ENCODE results near the gene ALAD. TPM values are rescaled to one million over a fixed set of nuclear protein-coding genes. Genes with fewer than 3 reads are reported as not detected.

The ALAD gene
- total and polyA plus RNA-seq, 2 of the 8 experiments (the other 6 are each of a cell fraction or from before 2014, with no cell fraction given), result 8.2 to 15.3 TPM

DNA sequence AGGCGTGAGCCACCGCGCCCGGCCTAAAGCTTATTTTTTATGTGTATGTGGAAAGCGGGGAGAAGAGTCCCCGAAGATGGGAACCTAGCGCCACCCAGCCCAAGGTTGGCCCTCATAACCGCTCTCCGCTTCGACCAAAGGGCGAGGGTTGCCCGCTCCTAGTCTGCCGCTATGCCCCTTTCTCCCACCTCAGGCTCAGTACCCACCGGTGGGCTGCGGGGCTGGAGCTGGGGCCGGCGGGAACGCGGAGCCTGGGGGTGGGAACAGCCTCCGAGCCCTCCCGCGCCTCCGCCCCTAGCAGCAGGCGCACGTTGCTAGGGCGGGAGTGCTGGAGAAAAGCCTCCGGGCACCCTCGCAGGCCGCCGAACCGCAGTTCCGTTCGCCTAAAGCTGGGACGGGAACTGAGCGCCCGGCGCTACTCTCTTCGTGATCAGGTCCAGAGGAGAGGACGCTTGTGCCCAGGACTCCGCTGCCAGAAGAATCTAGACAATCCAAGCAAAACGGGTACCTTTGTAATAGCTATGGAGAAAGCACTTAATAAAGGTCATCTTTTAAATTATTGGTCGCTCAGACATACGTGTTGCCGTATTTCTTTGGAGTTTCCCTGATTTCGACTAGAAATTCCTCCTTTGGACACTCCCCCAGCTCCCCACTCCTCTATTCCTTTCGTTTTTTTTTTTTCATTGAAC is 60.9 kb downstream of the ALAD start, which contains the start of gene WDR31:
Gene WDR31 (minus strand): TSS at position 265 of the 689 bp plus-strand sequence. CDS start 8,253 bp downstream, outside the sequence.
- ChIA-PET CTCF (ENCODE audit: partially characterized antibody) (interaction anchor here (0.6 to 2.2 kb wide), 15 partner anchors 11 to 318 kb away, joined by 3 to 12 read pairs (median 3); partner anchors contain the start of genes BSPRY, CDC26 and PRPF4), POLR2A (ENCODE audit: partially characterized antibody) (interaction anchor here (0.7 to 3.5 kb wide), 14 partner anchors 8 to 283 kb away, joined by 3 to 11 read pairs (median 4); partner anchors contain the start of genes BSPRY, C9orf43, HDHD3 and POLE3)
- DNase-seq (ENCODE audit: low read depth in 1 of 2, low spot score in 2 of 2) (peak; percentile 73 to 94), FAIRE-seq (no peak)
- Histone ChIP-seq H3K23ac (ENCODE audit: insufficient read length) (no peak within 1 kb of the TSS), H4K91ac (replicated peaks; ENCODE audit: insufficient read length, low read length) (peak within 1 kb of the TSS; percentile 60), H2BK120ac (replicated peaks; ENCODE audit: low read depth, low read length) (no peak within 1 kb of the TSS), H2BK15ac (ENCODE audit: low read length) (no peak within 1 kb of the TSS), H3K79me2 (ENCODE audit: control insufficient read depth in 1 of 2, insufficient read depth in 2 of 2, low read length in 2 of 2) (no peaks in the 10 kb centered on the region), H2BK5ac (ENCODE audit: low read depth, low read length) (peak within 1 kb of the TSS; percentile 29; the same call in 1 of the 2 replicates), H3K36me3 (ENCODE audit: control insufficient read depth in 2 of 4, insufficient read depth in 4 of 4, low read length in 3 of 4) (no peaks in the 10 kb centered on the region), H3K4me3 (ENCODE audit: extremely low read depth in 1 of 4, insufficient read depth in 2 of 4, low read depth in 3 of 4, low read length in 4 of 4) (peak within 1 kb of the TSS; percentile 66 to 81 (median 70)), H3K18ac (ENCODE audit: extremely low read depth, low read length) (no peak within 1 kb of the TSS; the same call in 1 of the 2 replicates), H3K27ac (ENCODE audit: low read depth, low read length) (no peak within 1 kb of the TSS), H4K5ac (ENCODE audit: insufficient read length, low read depth, low read length) (no peak within 1 kb of the TSS), H3K4ac (replicated peaks; ENCODE audit: insufficient read length, low read depth, low read length) (no peak within 1 kb of the TSS), H3K4me2 (ENCODE audit: insufficient read depth in 1 of 2, low read depth in 2 of 2, low read length in 2 of 2) (peak within 1 kb of the TSS; percentile 76 to 93), H2AFZ (ENCODE audit: low read length) (peak within 1 kb of the TSS; percentile 99), H3K27me3 (replicated peaks in 1 of 4; ENCODE audit: control insufficient read depth in 3 of 4, extremely low read depth in 1 of 4, insufficient read depth in 3 of 4, low read length in 3 of 4) (peaks cover 0 to 7% (median 3%) of the 10 kb centered on the region in 4 experiments; a peak in 2 of 7 replicates), H3K23me2 (ENCODE audit: low read depth, low read length) (peaks cover 4% of the 10 kb centered on the region), H3K9me3 (ENCODE audit: insufficient read depth in 2 of 2, low read depth in 1 of 2, low read length in 1 of 2) (no peaks in the 10 kb centered on the region), H4K8ac (ENCODE audit: extremely low read depth, insufficient read depth, low read length) (peak within 1 kb of the TSS; percentile 81; the same call in 1 of the 2 replicates), H2AK5ac (ENCODE audit: low read depth, low read length) (no peak within 1 kb of the TSS), H2BK20ac (ENCODE audit: low read length) (no peak within 1 kb of the TSS), H3K79me1 (ENCODE audit: low read depth, low read length) (no peaks in the 10 kb centered on the region), H3K56ac (replicated peaks; ENCODE audit: insufficient read length, low read depth, low read length) (no peak within 1 kb of the TSS), H2BK12ac (ENCODE audit: low read depth, low read length) (no peak within 1 kb of the TSS), H4K20me1 (replicated peaks in 1 of 2; ENCODE audit: control insufficient read depth in 1 of 2, insufficient read depth in 2 of 2, low read length in 2 of 2) (no peaks in the 10 kb centered on the region), H3K14ac (ENCODE audit: insufficient read length) (no peak within 1 kb of the TSS), H3K4me1 (replicated peaks in 1 of 4; ENCODE audit: control insufficient read depth in 3 of 4, insufficient read depth in 4 of 4, low read length in 3 of 4) (peaks cover 0 to 2% (median 0%) of the 10 kb centered on the region in 4 experiments; a peak in 2 of 7 replicates), H3K9ac (replicated peaks in 1 of 4; ENCODE audit: extremely low read depth in 1 of 4, low read depth in 3 of 4, low read length in 3 of 4) (peak within 1 kb of the TSS in 3 of 4 experiments; percentile 49 to 58 (median 49); a peak in 6 of 7 replicates)
- WGBS, 2 experiments (ENCODE audit: extremely low coverage in 1 of 2, insufficient coverage in 1 of 2, insufficient read length in 1 of 2, insufficient replicate concordance in 2 of 2, low coverage in 1 of 2, low lambda C conversion rate in 2 of 2, missing lambda C conversion rate in 1 of 2), result 4% methylated on average over 44 of the region's 46 CpGs; no CpG with 5 or more reads in 1 of the 2 experiments
- TF ChIP-seq TCF12 (IDR thresholded peaks at IDR 0.05; ENCODE audit: low read depth, low read length), result 0 out of 2 replicates have a peak, but pooled peaks have one; percentile 44
- peak; percentile 93 for TF ChIP-seq TBP (IDR thresholded peaks at IDR 0.05; ENCODE audit: low read depth, low read length)
- TF ChIP-seq SP1 (IDR thresholded peaks at IDR 0.05; ENCODE audit: low read depth, low read length), result peak; percentile 77; the same call in 1 of the 2 replicates
- TF ChIP-seq SIN3A (conservative IDR thresholded peaks at IDR 0.05 in 1 of 2, IDR thresholded peaks at IDR 0.05 in 1 of 2; ENCODE audit: low read depth in 1 of 2, low read length in 2 of 2), result peak; percentile 78 to 98; a peak in 3 of 4 replicates
- TF ChIP-seq SP2 (IDR thresholded peaks at IDR 0.05; ENCODE audit: low read length), result no peak
- TF ChIP-seq GTF2F1 (IDR thresholded peaks at IDR 0.05; ENCODE audit: borderline replicate concordance, low read depth, low read length), result no peak
- TF ChIP-seq, protein P1, sequence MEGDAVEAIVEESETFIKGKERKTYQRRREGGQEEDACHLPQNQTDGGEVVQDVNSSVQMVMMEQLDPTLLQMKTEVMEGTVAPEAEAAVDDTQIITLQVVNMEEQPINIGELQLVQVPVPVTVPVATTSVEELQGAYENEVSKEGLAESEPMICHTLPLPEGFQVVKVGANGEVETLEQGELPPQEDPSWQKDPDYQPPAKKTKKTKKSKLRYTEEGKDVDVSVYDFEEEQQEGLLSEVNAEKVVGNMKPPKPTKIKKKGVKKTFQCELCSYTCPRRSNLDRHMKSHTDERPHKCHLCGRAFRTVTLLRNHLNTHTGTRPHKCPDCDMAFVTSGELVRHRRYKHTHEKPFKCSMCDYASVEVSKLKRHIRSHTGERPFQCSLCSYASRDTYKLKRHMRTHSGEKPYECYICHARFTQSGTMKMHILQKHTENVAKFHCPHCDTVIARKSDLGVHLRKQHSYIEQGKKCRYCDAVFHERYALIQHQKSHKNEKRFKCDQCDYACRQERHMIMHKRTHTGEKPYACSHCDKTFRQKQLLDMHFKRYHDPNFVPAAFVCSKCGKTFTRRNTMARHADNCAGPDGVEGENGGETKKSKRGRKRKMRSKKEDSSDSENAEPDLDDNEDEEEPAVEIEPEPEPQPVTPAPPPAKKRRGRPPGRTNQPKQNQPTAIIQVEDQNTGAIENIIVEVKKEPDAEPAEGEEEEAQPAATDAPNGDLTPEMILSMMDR (IDR thresholded peaks at IDR 0.05; ENCODE audit: control extremely low read depth in 1 of 3, insufficient read depth in 1 of 3, low read depth in 1 of 3, low read length in 3 of 3), result no peak
- peak; percentile 25 for TF ChIP-seq EZH2 (IDR thresholded peaks at IDR 0.05; ENCODE audit: low read depth, low read length, severe bottlenecking)
- TF ChIP-seq ASH2L (IDR thresholded peaks at IDR 0.05; ENCODE audit: low read length), result peak; percentile 93

All from H1 (cell line).